GM12891 (cell line): ENCODE data around the gene ACTR3C.

Experiments
- POLR2A ChIP-seq: IDR thresholded peaks from 2 replicates; pipeline ENCODE4 v1.6.1; 2011; ENCODE audit warnings: low read depth, low read length, control low read depth
- TAF1 ChIP-seq: IDR thresholded peaks from 2 replicates; pipeline ENCODE4 v1.6.1; 2011; ENCODE audit warnings: low read depth, low read length, control low read depth

GRCh38 chr7:150359622-150360362 lies 36.4 kb upstream of the ACTR3C start:
- no peak for TF ChIP-seq TAF1
- TF ChIP-seq POLR2A, result no peak
